NCI-H2196 treated with DMSO at 0.1 percent for 48 hours (cell line): ENCODE results near the gene SPAG8.

Experiments used
- DNase-seq: peaks from one replicate; lab custom pipeline; 2025; ENCODE audit not compliant: unreplicated experiment; lab: John Stamatoyannopoulos, UW

Gene SPAG8

DNA sequence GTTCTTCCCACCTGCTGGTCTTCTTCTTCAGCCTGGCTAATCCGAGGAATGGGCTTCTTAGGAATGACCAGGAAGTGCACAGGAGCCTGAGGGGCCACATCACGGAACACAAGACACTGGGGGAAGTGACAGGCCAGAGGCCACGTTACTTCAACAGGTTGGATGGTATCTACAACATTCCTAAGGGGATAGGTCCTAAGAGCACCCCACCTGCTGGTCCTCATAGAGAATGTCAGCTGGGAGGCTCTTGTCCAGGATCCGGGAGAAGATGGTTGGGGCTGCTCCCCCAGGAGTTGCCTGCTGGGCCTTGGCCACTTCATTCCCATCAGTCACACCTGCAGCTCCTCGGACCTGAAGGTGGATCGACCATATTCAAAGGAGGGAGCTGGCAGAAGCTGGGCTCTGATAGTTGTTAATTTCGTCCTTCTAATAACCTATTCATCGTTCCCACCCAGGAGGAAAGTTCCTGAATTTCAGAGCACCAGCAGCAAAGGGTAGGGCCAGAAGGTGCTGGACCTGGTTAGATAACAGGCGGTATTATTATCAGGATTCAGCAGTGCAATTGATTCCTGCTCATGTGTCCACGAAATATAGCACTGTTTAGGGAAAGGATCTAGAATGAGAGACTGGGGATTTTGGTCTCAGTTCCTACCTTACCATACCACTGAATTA, 1.5 kb upstream of the SPAG8 start:
- peak; percentile 25 for DNase-seq

- DNase-seq: peak; percentile 31
Observed at GRCh38 chr9:35811381-35812024, 559 bp downstream of the SPAG8 start.

GRCh38 chr9:35810122-35810521, 1.9 kb downstream of the SPAG8 start:
- DNase-seq: no peak

- no peak for DNase-seq
Observed at GRCh38 chr9:35808433-35808832, 3.6 kb downstream of the SPAG8 start.

DNA sequence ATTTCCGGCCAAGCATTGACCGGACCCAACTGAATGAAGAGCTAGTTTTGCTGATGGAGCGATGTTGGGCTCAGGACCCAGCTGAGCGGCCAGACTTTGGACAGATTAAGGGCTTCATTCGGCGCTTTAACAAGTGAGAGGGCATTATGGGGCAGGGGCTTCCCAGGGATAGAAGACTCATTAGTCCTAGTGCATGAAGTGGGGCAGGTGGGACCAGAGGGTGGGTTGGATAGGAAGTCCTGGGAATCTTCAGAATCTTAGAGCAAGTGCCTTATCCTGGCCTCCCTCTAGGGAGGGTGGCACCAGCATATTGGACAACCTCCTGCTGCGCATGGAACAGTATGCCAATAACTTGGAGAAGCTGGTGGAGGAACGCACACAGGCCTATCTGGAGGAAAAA, 6.0 kb downstream of the SPAG8 start:
- DNase-seq: no peak

GRCh38 chr9:35801328-35802128, 10.5 kb downstream of the SPAG8 start:
- no peak for DNase-seq

- no peak for DNase-seq
Observed at GRCh38 chr9:35800530-35800929, 11.5 kb downstream of the SPAG8 start.

- no peak for DNase-seq
Observed at GRCh38 chr9:35798658-35799374, 13.2 kb downstream of the SPAG8 start.

- DNase-seq: no peak
Observed at GRCh38 chr9:35797311-35798109, 14.6 kb downstream of the SPAG8 start.

DNA sequence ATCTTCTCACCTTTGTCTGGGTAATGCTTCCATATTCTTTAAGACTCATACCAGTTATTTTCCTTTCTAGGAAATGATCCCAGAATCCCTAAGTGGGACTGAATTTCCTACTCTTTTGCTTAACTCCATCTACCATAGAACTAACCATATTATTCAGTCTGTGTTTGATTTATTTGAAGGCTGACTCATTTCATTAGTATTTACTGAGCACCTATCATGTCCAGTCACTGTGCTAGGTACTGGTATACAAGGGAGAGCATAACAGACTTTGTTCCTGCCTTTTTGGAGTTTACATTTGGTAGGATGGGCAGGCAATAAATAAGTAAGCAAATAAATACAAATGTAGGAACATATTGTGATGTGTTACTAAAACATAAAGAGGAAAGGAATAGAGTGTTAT, 16.4 kb downstream of the SPAG8 start:
- DNase-seq: no peak

- no peak for DNase-seq
Observed at GRCh38 chr9:35793461-35793860, 18.6 kb downstream of the SPAG8 start.

GRCh38 chr9:35792826-35793225, 19.2 kb downstream of the SPAG8 start:
- DNase-seq: no peak

GRCh38 chr9:35792024-35792813, 19.8 kb downstream of the SPAG8 start:
- no peak for DNase-seq

GRCh38 chr9:35791297-35791921, 20.7 kb downstream of the SPAG8 start, which contains the start of gene NPR2:
NPR2 (plus strand) TSS chr9:35791591; CDS start chr9:35792409, 818 bp downstream.
- DNase-seq: no peak

DNA sequence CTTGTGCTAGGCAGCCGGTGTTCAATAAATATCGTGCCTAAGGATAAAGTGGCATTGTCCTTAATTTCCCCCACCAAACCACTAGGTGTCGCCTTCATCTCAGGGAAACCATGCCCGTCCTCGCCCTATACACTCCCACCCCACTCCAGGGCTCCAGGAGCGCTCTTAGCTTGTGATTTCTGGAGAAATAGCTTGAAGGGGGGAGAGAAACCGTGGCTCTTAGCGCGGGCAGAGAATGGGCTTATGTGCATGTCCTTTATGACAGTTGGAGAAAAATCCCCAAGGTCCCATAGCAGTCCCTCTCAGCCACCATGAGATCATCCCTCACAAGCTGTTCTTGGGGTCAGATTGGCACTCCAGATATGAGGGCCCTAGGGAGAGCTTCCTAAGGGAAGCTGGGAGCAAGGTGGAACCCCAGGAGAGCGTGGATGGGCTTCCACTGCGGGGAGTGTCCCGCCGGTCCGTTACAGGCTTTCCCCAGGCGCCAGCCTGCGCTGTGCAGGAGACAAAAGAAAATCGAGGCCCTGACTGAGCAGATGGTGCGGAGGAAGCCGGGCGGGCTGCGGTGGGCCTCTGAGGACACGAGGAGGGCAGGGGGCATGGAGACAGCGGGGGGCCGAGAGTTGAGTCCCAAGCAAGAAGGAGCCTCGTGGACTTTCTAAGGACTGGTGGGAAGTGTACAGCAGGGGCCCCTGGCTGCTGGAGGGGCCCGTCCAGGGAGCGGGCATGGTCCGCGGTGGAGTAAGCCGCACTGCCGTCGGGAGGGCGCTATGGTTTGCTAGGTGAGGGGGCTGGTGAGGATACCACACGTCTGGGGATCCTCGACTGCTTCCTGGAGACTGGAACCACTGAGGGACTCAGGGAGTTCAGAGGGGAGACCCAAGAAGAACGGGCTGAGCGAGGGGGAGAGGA, 21.4 kb downstream of the SPAG8 start:
- peak; percentile 80 for DNase-seq

GRCh38 chr9:35790025-35790384, 22.1 kb downstream of the SPAG8 start:
- no peak for DNase-seq

GRCh38 chr9:35789541-35789940, 22.5 kb downstream of the SPAG8 start:
- no peak for DNase-seq

GRCh38 chr9:35783418-35783817, 28.6 kb downstream of the SPAG8 start:
- no peak for DNase-seq
